Panc1 (cell line): ENCODE data around the gene S100A2. TPM values are rescaled to one million over a fixed set of nuclear protein-coding genes. Genes with fewer than 3 reads are reported as not detected.
A peak's percentile ranks its signal among the peaks of the same experiment; 100 is the strongest.

Experiments used
- ATAC-seq: fragments of 200-7000 bp; cut with Tn5 transposase; 2 replicates; pipeline ENCODE4 v1.9.1; 2020; ENCODE audit warnings: mild to moderate bottlenecking, moderate library complexity
- BruUV-seq: library from RNA; stranded (reverse); fragments of 400-500 nt; replicated peaks from 2 replicates; lab custom pipeline; 2021; lab: Mats Ljungman, UMichigan
- CTCF ChIA-PET: fragments of 300-600 bp; sonication (Branson Sonifier 250); formaldehyde crosslinking; loops from one replicate; lab custom pipeline; 2022; ENCODE audit warnings: antibody characterized with exemption; lab: Charles Lee
- POLR2A ChIA-PET: fragments of 300-600 bp; sonication (Branson Sonifier 250); formaldehyde crosslinking; loops from one replicate; lab custom pipeline; 2022; ENCODE audit warnings: antibody characterized with exemption; lab: Charles Lee
- DNase-seq: peaks from one replicate; pipeline ENCODE4 v3.0.0-alpha.2; 2010; ENCODE audit warnings: low read depth, low spot score
- H3K27ac ChIP-seq: 2 replicates; pipeline ENCODE4 v1.5.1; 2011; ENCODE audit warnings: mild to moderate bottlenecking, low read length, inconsistent platforms
- H3K27me3 ChIP-seq: fragments of 200-500 bp; sonication (Bioruptor generic); 2 replicates; pipeline ENCODE4 v1.6.0; 2014; ENCODE audit warnings: low read length, inconsistent platforms; ENCODE audit not compliant: control insufficient read depth, insufficient read depth
- H3K36me3 ChIP-seq: fragments of 200-500 bp; sonication (Bioruptor generic); 2 replicates; pipeline ENCODE4 v1.5.1; 2014; ENCODE audit warnings: inconsistent platforms, mild to moderate bottlenecking, low read length, moderate library complexity; ENCODE audit not compliant: control insufficient read depth, insufficient read depth
- H3K4me1 ChIP-seq: 2 replicates; pipeline ENCODE4 v1.5.1; 2011; ENCODE audit warnings: inconsistent platforms, mild to moderate bottlenecking, low read length, moderate library complexity; ENCODE audit not compliant: control insufficient read depth, insufficient read depth
- H3K4me3 ChIP-seq, 2 experiments: 2 replicates each; pipeline ENCODE4 v1.5.1; 2011 to 2012; ENCODE audit warnings: low read depth in 2 of 2, low read length in 2 of 2, mild to moderate bottlenecking in 2 of 2, inconsistent platforms in 1 of 2, moderate library complexity in 1 of 2
- H3K9me3 ChIP-seq: fragments of 200-500 bp; sonication (Bioruptor generic); 2 replicates; pipeline ENCODE4 v1.5.1; 2014; ENCODE audit warnings: low read depth, mild to moderate bottlenecking, inconsistent platforms, low read length, moderate library complexity; ENCODE audit not compliant: control insufficient read depth, insufficient read depth
- POLR2AphosphoS5 ChIP-seq: IDR thresholded peaks from 2 replicates; pipeline ENCODE4 v1.6.1; 2012; ENCODE audit warnings: mild to moderate bottlenecking, low read depth, low read length, moderate library complexity
- SIN3A ChIP-seq: IDR thresholded peaks from 2 replicates; pipeline ENCODE4 v1.6.1; 2012; ENCODE audit warnings: low read depth, mild to moderate bottlenecking, low read length, moderate library complexity, borderline replicate concordance; ENCODE audit not compliant: insufficient read depth
- TCF7L2 ChIP-seq: IDR thresholded peaks from 2 replicates; pipeline ENCODE4 v1.6.1; 2011; ENCODE audit warnings: mild to moderate bottlenecking, low read depth, low read length, inconsistent platforms
- in situ Hi-C: cut with HindIII; loops from 2 replicates; pipeline ENCODE4 v1.10.0; 2016; ENCODE audit warnings: low sequenced_read_pairs, low pct_unique_long_range_greater_than_20kb
- intact Hi-C: fragments of 100-400 bp; cut with micrococcal nuclease; formaldehyde crosslinking; loops from one replicate; pipeline ENCODE4 v1.10.0; 2022; ENCODE audit not compliant: unreplicated experiment
- total RNA-seq: library from RNA; stranded (reverse); gene quantifications from one replicate; pipeline ENCODE4 v1.2.1, GENCODE V29; 2021; ENCODE audit not compliant: unreplicated experiment
- TF ChIP-seq, protein P1 (sequence below), 2 experiments: IDR thresholded peaks; 2 replicates each; pipeline ENCODE4 v1.6.1; 2011 to 2012; ENCODE audit warnings: low read depth in 2 of 2, control low read depth in 1 of 2, low read length in 1 of 2, mild to moderate bottlenecking in 1 of 2, moderate library complexity in 1 of 2; ENCODE audit not compliant: insufficient read depth in 1 of 2
- TF ChIP-seq, protein P2 (sequence below): fragments of 450-650 bp; IDR thresholded peaks from 2 replicates; pipeline ENCODE4 v1.5.1; 2017; ENCODE audit warnings: mild to moderate bottlenecking

The S100A2 gene
- total RNA-seq, 1 experiment from 2014 or later = 6.2 TPM

DNA sequence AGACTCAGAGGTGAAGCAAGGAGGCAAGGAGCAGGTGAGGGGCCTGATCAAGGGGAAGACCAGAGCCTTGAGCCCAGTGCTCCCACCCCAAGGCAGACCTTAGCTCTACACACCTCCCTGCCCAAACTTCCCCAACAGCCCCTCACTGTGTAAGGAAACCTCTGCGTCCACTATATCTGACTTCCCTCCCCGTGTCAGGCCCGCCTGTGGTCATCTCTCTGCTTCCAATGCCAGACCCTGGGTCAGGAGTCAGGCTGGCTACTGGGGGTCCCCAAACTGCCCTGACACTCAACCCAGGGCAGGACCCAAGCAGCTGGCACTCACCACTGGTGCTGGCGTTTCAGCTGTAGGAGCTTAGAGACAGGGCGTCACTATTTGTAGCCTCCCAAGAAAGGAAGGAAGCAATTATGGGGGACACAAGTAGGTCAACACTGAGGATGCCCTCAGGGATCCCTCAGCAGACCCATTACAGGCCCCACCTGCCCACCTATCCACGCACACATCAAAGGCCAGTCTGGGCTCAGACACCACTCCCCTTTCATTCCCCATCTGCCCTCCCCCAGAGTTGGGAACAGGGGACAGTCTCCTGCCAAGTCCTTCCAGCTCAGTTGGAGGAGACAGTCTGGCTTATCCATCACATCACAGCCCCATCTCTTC is 15.8 kb downstream of the S100A2 start:
- Histone ChIP-seq H3K4me3 (no peak overlapping the region), H3K27ac (peak overlapping the region; percentile 98), H3K27me3 (no peaks in the 10 kb centered on the region), H3K4me1 (peaks cover 58% of the 10 kb centered on the region), H3K9me3 (no peaks in the 10 kb centered on the region), H3K36me3 (no peaks in the 10 kb centered on the region)
- TF ChIP-seq, protein P1, sequence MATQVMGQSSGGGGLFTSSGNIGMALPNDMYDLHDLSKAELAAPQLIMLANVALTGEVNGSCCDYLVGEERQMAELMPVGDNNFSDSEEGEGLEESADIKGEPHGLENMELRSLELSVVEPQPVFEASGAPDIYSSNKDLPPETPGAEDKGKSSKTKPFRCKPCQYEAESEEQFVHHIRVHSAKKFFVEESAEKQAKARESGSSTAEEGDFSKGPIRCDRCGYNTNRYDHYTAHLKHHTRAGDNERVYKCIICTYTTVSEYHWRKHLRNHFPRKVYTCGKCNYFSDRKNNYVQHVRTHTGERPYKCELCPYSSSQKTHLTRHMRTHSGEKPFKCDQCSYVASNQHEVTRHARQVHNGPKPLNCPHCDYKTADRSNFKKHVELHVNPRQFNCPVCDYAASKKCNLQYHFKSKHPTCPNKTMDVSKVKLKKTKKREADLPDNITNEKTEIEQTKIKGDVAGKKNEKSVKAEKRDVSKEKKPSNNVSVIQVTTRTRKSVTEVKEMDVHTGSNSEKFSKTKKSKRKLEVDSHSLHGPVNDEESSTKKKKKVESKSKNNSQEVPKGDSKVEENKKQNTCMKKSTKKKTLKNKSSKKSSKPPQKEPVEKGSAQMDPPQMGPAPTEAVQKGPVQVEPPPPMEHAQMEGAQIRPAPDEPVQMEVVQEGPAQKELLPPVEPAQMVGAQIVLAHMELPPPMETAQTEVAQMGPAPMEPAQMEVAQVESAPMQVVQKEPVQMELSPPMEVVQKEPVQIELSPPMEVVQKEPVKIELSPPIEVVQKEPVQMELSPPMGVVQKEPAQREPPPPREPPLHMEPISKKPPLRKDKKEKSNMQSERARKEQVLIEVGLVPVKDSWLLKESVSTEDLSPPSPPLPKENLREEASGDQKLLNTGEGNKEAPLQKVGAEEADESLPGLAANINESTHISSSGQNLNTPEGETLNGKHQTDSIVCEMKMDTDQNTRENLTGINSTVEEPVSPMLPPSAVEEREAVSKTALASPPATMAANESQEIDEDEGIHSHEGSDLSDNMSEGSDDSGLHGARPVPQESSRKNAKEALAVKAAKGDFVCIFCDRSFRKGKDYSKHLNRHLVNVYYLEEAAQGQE (IDR thresholded peaks at IDR 0.05; ENCODE audit: insufficient read depth in 1 of 2, low read depth in 2 of 2, low read length in 1 of 2) = no peak
- BruUV-seq = no TSS peak
- ChIA-PET CTCF (interaction anchor here (0.6 kb wide), 1 partner anchor 188 kb away, joined by 4 read pairs; no protein-coding TSS in a partner anchor), POLR2A (no interaction called here)
- ATAC-seq (no peak), DNase-seq (no peak)
- in situ Hi-C loops = no loop called here
- intact Hi-C loops = no loop called here

DNA sequence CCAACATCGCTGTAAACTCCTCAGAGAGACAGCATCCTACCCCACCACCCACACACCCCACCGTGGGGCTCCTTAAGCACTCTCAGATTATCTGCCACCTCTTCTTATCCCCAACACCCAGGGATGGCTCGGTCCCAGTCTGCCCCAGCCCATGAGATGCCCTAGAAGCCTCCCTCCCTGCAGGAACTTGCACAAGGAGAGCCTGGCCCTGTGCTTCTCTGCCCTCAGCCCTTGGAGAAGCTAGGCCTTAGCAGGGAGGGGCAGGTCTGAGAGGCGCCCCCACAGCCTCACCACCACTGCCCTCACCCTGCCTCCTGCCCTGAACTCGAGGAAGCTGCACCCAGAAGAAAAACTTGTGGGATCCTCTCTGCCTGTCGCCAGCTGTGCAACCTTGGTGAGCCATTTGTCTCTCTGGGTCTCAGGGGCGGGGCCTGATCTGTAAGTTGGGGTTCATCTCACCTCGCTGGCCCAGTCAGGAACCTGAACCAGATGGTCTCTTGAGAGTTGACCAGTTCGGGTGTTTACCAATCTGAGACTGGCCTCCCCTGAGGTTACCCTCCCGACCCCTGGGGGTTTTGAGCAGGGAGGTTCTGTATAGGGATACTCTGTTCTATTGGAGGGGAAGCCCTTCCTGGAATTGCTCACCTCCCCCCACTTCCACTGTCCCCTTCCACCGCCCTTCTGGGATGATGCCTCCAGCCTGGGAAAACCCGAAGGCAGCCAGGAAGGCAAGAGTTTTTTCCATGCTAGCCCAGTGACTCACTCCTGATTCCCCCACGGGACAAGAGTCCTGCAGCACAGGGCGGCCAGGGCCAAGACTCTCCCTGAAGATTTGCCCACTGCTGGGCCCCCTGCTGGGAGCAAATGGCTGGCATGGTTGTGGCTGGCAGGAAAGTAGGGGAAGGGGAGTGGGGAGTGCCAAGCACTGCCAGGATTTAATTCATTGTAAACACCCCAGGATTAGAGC is 16.6 kb downstream of the S100A2 start, which contains the start of gene S100A3:
S100A3 (minus strand) TSS at position 537 of the 967 bp plus-strand sequence. CDS start 773 bp downstream, outside the sequence.
- H3K27me3 ChIP-seq = no peaks in the 10 kb centered on the region
- in situ Hi-C loops = no loop called here
- DNase-seq = no peak
- H3K4me3 ChIP-seq = no peak within 1 kb of the TSS
- no peak for TF ChIP-seq POLR2AphosphoS5
- no peak for TF ChIP-seq TCF7L2
- TF ChIP-seq, protein P2, sequence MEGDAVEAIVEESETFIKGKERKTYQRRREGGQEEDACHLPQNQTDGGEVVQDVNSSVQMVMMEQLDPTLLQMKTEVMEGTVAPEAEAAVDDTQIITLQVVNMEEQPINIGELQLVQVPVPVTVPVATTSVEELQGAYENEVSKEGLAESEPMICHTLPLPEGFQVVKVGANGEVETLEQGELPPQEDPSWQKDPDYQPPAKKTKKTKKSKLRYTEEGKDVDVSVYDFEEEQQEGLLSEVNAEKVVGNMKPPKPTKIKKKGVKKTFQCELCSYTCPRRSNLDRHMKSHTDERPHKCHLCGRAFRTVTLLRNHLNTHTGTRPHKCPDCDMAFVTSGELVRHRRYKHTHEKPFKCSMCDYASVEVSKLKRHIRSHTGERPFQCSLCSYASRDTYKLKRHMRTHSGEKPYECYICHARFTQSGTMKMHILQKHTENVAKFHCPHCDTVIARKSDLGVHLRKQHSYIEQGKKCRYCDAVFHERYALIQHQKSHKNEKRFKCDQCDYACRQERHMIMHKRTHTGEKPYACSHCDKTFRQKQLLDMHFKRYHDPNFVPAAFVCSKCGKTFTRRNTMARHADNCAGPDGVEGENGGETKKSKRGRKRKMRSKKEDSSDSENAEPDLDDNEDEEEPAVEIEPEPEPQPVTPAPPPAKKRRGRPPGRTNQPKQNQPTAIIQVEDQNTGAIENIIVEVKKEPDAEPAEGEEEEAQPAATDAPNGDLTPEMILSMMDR = no peak
- TF ChIP-seq, protein P1 (IDR thresholded peaks at IDR 0.05; ENCODE audit: insufficient read depth in 1 of 2, low read depth in 2 of 2, low read length in 1 of 2) = no peak
- TF ChIP-seq SIN3A = no peak
- no peaks in the 10 kb centered on the region for H3K36me3 ChIP-seq
- ATAC-seq = peak; percentile 64
- intact Hi-C loops = no loop called here
- peak within 1 kb of the TSS; percentile 98 for H3K27ac ChIP-seq
- no peaks in the 10 kb centered on the region for H3K9me3 ChIP-seq
- H3K4me1 ChIP-seq = peaks cover 67% of the 10 kb centered on the region
- BruUV-seq = no TSS peak
- ChIA-PET POLR2A (no interaction called here), CTCF (interaction anchor here (1.4 kb wide), 1 partner anchor 16 kb away, joined by 4 read pairs; no protein-coding TSS in a partner anchor)
